ENCODE results near the gene RMND5A. TPM values are rescaled to one million over a fixed set of nuclear protein-coding genes. Genes with fewer than 3 reads are reported as not detected.

RMND5A gene
- total RNA-seq, 1 donor: 24.6 TPM

GRCh38 chr2:86822668-86823345 is 102.7 kb downstream of the RMND5A start:
- TF ChIP-seq, protein P1, sequence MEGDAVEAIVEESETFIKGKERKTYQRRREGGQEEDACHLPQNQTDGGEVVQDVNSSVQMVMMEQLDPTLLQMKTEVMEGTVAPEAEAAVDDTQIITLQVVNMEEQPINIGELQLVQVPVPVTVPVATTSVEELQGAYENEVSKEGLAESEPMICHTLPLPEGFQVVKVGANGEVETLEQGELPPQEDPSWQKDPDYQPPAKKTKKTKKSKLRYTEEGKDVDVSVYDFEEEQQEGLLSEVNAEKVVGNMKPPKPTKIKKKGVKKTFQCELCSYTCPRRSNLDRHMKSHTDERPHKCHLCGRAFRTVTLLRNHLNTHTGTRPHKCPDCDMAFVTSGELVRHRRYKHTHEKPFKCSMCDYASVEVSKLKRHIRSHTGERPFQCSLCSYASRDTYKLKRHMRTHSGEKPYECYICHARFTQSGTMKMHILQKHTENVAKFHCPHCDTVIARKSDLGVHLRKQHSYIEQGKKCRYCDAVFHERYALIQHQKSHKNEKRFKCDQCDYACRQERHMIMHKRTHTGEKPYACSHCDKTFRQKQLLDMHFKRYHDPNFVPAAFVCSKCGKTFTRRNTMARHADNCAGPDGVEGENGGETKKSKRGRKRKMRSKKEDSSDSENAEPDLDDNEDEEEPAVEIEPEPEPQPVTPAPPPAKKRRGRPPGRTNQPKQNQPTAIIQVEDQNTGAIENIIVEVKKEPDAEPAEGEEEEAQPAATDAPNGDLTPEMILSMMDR (IDR thresholded peaks at IDR 0.05; ENCODE audit: insufficient read depth, low read depth, low read length): no peak
- DNase-seq (ENCODE audit: low read depth): no peak
- no peak overlapping the region for H3K4me3 ChIP-seq (ENCODE audit: low read depth, low read length)

DNA sequence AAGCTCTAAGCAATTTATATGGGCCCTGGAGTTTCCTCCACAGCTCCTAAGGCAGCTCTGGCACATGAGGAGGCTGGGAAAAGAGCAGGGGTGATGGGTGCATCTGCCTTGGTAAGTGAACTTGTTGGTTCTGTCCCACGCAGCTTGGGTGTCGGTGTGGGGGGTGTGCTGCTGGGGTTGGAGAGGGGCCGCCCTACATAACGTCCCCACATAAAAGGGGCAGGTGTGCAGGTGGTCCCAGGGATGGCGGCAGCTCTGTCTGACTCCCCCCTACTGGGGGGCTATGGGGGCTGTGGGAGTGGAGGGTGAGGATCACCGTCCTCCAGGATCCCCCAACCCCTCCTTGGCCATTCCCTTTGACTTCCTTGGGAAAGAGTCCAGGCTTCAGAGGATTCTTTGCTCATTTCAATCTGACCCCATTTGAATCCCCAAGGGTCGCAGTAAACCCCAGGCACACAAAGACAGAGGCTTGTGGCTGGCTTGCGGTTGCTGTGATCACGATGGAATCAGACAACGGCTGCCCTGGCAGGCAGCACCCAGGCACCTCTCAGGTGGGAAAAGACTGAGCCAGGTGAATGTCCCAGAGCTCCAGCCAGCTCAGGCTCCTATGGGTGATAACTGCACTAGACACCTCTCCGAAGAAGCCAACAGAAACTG is 105.1 kb downstream of the RMND5A start:
- TF ChIP-seq, protein P1 (IDR thresholded peaks at IDR 0.05; ENCODE audit: insufficient read depth, low read depth, low read length): no peak
- H3K4me3 ChIP-seq (ENCODE audit: low read depth, low read length): no peak overlapping the region
- no peak for DNase-seq (ENCODE audit: low read depth)

DNA sequence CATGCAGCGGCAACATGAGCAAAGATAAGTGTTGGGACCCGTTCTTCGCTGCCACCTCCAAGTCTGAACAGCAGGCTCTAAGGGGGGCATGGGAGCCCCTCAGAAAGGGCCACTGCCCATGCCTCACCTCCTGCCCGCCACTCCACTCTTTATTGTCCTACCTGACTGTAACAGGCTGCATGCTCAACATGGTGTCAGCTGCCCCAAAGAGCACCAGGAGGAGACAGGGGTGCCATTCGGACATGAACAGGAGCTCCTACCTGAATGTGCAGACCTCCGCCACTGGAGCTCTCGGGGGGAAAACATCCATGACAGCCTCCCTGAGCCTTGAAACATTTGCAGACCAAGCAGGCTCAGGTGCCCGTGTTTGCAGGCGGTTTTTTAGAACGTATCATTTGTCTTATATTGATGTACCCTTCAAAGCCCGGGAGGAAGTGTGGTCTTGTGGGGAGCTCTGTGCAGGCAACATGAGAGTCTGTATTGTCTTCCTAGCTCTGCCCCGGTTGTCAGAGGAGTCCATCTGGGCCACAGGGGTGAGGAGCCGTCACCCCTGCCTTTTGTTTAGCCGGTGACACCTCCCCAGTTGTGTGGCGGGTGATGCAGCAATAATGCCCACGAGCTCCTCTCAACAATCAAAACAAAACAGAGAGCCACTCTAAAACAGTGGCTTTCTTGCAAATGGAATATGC is 105.7 kb downstream of the RMND5A start:
- DNase-seq (ENCODE audit: low read depth): no peak
- TF ChIP-seq, protein P1 (IDR thresholded peaks at IDR 0.05; ENCODE audit: insufficient read depth, low read depth, low read length): no peak

GRCh38 chr2:86826951-86827350 is 106.9 kb downstream of the RMND5A start:
- TF ChIP-seq, protein P1 (IDR thresholded peaks at IDR 0.05; ENCODE audit: insufficient read depth, low read depth, low read length): no peak

More for the DNA sequence above, 105.7 kb downstream of the RMND5A start:
- no peak overlapping the region for H3K4me3 ChIP-seq (ENCODE audit: low read depth, low read length)

More at GRCh38 chr2:86826951-86827350, 106.9 kb downstream of the RMND5A start:
- no peak for DNase-seq (ENCODE audit: low read depth)
- H3K4me3 ChIP-seq (ENCODE audit: low read depth, low read length): no peak overlapping the region

Other genes with a start within 250 kb of the RMND5A start
- gene CHMP3, start 156.8 kb upstream of the RMND5A start, total RNA-seq: 50.6 and 62.2 TPM in 2 replicates
- gene RNF103, start 96.4 kb upstream of the RMND5A start, total RNA-seq: 16.8 and 25.0 TPM in 2 replicates
- not detected in 2 replicates for gene CD8A, start 70.6 kb downstream of the RMND5A start, total RNA-seq
- not detected in 2 replicates for gene CD8B, start 141.6 kb downstream of the RMND5A start, total RNA-seq
- gene RGPD1, start 221.8 kb downstream of the RMND5A start, total RNA-seq: 4.7 and 6.1 TPM in 2 replicates